ENCODE data around the gene TRIM14.
"Not testable (repeated sequence)": the region's sequence is repeated elsewhere in the genome, so short reads cannot be mapped to it uniquely, and the experiment has no call there.

TRIM14 gene

DNA sequence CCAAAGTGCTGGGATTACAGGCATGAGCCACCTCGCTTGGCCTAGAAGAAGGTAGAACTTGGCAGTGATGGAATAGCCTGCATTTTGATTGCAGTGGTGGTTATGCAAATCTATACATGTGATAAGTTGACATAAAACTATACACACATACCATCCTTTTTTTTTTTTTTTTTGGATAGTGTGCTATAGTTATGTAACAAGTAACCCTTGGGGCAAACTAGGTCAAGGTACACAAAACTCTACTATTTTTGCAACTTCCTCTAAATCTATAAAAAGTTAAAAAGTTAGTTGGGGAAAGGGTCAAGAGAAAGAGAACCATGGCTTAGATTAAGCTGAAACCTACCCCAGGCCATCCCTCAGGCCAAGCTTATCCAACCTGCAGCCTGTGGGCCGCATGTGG is 11.1 kb downstream of the TRIM14 start:
- peak; percentile 24 to 79 (median 46) for DNase-seq

- no peak for DNase-seq
Observed at GRCh38 chr9:98105006-98105405, 14.0 kb downstream of the TRIM14 start.

GRCh38 chr9:98104445-98104881 is 14.6 kb downstream of the TRIM14 start:
- peak; percentile 45 to 70 (median 60) for DNase-seq

GRCh38 chr9:98101868-98102273 is 17.2 kb downstream of the TRIM14 start:
- DNase-seq = peak in 3 of 4 experiments; percentile 26 to 64 (median 41)

DNA sequence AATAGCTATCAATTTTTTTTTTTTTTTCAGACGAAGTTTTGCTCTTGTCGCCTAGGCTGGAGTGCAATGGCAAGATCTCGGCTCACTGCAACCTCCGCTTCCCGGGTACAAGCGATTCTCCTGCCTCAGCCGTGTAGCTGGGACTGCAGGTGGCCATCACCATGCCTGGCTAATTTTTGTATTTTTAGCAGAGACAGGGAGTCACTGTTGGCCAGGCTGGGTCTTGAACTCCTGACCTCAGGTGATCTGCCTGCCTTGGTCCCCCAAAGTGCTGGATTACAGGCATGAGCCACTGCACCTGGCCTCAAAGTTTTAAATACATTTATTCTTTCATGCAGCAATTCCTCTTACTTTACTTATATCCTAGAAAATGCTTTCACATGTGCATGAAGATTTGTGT is 17.6 kb downstream of the TRIM14 start:
- no peak for DNase-seq

DNA sequence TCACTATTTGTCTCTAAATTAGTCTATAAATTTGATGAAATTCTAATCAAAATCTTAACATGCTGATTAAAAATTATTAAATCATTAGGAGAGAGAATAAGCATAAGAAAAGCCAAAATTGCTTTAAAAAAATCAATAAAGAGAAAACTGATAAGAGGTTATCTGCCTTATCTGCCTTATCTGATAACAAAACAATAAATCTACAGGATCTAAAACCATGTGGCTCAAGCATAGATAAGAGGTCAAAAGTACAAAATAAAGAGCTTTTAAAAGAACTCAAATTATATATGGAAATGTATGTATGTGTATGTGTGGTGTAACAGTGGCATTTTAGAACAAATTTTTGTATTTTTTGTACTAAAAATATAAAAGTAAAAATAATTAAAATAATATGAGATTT is 18.6 kb downstream of the TRIM14 start:
- DNase-seq = no peak

DNA sequence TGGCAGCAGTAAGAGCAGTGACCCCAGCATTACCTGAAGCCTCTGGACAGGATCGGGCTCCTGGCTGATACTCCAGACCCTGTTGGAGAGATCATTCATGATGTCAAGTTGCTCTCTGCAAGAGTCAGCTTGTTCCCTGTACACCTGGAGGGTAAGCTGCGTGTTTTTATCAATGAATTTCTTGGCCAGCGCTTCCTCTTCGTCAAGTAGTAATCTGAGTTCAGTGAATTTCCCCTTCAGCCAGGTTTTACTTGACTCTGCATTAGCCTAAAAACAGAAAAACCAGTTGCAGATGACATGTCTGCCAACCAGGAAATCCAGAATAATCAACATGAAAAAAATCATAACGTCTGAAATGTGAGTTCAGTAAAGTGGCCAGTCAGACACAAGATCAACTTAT is 19.1 kb downstream of the TRIM14 start:
- no peak for DNase-seq

DNA sequence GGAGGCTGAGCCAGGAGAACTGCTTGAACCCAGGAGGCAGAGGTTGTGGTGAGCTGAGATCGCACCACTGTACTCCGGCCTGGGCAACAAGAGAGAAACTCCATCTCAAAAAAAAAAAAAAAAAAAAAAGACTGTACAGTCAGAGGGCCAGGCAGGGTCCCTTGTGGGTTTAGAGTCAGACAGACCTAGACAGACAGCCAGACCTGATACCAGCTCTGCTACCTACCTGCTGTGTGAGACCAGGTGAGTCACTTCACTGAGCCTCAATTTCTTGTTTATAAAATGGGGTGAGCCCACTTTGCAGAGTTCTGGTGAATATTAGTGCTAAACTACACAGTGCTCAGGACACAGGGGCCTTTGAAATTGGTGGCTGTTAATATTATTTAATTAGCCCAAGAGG is 19.7 kb downstream of the TRIM14 start:
- no peak for DNase-seq

DNA sequence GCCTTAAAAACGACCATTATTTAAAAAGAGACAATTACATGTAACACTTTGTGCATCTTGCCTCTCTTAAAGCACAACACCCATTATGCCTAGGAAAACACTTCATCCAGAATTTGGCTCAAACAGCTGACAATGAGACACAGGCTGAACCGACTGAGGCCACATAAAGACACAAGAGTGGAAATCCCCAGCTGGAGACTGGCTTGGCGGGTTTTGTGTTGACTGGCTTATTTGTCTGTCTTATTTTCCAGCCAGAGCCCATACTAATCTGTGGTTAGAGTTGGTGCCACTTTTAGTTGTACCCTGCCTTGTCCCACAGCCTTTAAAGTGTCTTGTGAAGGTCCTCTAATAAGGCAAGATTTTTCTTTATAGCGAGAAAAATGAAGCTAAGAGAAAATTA is 21.2 kb downstream of the TRIM14 start:
- peak in 1 of 4 experiments; percentile 24 for DNase-seq

DNA sequence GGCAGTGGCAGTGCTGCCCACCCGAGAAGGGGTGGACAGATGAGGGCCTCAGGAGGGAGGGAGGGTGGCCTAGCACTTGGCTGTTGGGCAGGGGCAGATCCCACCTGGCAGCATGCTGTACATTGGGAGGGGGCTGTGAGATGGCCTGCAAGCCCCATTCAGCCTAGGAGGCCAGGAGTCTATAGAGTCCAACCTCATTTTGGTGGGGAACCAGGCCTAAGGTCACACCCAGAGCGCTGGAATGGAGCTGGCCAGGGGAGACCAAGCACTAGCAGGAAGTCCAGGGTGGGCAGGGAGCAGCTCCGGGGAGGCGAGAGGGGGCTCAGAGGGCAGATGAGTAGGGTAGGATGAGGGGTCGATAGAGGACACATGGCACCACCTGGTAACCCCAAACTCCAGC is 22.9 kb downstream of the TRIM14 start:
- no peak for DNase-seq

DNA sequence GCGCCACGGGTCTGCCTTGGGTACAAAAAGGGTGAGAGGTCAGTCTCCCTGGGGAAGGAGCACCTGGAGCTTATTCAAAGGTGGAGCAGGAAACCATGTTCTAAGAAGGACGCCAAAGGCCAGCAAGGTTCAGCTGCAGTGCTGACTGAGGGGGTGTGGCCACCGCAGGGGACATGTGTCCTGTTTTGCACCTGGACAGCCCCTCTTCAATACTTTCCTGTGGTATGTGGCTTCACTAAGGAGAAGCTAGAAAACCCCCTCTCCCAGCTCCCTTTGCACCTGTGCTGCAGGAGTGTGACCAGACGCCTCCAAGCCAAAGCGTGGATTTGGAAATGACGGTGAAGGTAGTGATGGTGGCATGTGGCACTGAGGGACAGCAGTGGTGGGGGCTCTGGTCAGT is 23.6 kb downstream of the TRIM14 start:
- DNase-seq = no peak

GRCh38 chr9:98094851-98095250 is 24.2 kb downstream of the TRIM14 start:
- no peak for DNase-seq

- no peak for DNase-seq
Observed at GRCh38 chr9:98094316-98094715, 24.7 kb downstream of the TRIM14 start.

DNA sequence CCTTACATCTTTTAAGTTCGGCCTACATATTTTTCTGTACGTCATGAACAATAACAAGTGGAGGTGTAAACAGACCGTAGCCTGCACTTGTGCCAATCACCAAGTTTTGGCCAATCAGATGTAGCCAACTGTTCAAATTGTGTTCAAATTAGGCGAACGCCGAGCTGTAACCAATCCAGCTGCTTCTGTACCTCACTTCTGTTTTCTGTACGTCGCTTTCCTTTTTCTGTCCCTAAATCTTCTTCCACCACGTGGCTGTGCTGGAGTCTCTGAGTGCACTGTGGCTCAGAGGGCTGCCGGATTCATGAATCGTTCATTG is 26.4 kb downstream of the TRIM14 start:
- no peak for DNase-seq

DNA sequence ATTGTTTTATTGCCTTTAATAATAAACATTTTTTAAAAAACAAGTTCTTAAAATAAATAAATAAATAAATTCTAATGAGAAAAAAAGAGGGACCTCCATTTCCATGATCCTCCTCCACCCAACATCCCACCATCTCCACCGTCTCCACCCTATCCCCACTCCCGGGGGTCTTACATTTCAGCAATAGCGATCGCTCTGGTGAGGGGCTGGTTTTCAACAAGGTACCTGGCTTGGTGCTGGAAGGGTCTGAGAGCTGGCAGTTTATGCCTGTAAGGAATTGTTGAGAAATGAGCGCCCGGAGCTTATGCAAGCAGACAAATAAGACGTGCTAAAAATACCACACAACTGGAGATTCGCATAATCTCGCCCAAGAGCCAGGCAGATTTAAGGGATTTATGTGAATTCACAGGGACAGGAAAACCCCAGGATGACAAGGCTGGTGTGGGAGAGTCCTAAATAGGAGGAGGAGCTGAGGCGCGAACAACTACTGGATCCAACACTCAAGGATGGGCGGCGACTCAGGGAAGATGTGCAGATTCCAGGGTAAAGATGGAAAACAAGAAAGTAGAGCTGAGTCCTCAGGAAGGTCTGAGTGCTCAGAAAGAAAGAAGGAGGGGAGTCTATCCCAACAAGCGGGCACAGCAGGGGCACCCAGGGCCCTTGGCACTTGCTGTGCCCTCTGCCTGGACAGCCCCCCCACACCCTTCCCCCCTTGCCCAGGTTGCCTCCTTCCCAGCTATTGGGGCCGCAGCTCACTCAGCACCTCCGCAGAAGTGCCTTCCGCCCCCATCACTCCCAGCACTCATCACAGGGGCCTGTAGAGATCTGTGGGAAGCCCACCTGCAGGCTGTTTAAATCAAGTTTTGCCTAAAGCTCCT is 27.0 kb downstream of the TRIM14 start:
- no peak for DNase-seq

DNA sequence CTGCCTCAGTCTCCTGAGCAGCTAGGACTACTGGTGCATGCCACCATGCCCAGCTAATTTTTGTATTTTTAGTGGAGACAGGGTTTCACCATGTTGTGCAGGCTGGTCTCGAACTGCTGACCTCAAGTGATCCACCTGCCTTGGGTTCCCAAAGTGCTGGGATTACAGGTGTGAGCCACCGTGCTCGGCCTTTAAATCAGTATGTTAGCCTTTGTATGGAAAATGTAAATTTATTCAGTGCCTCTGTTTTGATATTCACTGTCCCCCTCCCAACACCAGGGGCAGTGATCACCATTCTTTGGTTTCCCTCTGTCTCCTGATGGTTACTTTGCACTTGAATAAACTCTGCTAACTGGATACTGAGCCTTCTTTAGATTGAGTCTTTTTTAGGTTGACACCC is 28.3 kb downstream of the TRIM14 start:
- DNase-seq = not testable (repeated sequence)

DNA sequence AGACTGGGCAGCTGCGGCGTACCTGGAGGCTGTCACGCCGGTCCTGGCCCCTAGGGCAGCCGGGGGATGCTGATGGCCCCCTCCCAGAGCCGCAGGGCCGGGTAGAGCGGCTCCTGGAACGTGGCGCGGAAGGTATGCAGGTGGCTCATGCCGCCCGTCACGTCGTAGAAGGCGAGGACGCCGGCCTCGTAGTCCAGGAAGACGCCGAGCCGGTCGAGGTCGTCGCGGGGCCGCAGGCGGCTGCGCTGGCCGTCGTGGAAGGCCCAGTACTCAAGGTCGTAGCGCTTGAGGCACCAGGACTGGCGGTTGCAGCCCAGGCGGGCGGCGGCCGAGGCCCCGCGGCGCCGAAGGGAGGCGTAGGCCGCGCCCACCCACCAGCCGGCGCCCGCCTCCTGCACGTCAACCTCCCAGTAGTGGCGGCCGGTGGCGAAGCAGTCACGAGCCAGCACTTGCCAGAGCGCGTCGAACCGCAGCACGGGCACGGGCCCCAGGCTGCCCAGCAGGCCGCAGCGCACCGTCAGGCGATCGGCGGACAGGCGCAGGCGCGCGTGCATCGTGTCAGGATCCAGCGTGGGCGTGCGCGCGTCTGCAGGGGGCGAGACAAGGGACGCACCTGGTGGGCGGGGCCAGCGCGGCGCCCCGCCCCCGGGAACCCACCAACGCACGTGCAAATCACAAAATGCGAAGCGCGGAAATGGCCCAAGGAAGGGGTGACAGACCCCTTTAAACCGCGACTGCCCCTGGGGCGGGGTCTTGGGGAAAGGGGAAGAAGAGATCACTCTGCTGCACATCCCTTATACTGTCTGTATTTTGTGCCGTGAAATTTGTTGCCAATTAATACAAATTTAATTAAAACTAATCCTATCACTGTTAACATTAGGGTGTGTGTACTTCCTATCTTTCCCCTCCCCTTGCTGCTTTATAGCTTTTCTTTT is 31.3 kb downstream of the TRIM14 start:
- DNase-seq = peak; percentile 65 to 81 (median 70)

GRCh38 chr9:98086461-98086860 is 32.6 kb downstream of the TRIM14 start:
- DNase-seq = no peak

- peak in 2 of 4 experiments; percentile 16 to 18 for DNase-seq
Observed at GRCh38 chr9:98085944-98086343, 33.1 kb downstream of the TRIM14 start.

- DNase-seq = no peak
Observed at GRCh38 chr9:98085058-98085457, 34.0 kb downstream of the TRIM14 start.

DNA sequence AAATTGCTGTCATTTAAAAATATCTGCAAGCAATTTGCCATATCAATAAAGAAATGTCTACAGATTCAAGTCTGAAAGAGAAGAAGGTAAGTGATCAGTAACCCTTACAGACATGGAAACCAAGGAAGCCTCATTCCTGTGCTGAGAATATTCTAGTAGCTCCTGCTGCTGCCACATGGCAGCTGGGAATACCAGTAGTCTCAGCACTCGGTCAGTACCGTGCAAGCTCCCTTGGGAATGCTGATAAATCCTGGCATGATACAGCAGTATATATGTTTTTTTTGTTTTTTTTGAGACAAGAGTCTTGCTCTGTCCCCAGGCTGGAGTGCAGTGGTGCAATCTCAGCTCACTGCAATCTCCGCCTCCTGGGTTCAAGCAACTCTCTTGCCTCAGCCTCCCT is 34.6 kb downstream of the TRIM14 start:
- DNase-seq = no peak

DNA sequence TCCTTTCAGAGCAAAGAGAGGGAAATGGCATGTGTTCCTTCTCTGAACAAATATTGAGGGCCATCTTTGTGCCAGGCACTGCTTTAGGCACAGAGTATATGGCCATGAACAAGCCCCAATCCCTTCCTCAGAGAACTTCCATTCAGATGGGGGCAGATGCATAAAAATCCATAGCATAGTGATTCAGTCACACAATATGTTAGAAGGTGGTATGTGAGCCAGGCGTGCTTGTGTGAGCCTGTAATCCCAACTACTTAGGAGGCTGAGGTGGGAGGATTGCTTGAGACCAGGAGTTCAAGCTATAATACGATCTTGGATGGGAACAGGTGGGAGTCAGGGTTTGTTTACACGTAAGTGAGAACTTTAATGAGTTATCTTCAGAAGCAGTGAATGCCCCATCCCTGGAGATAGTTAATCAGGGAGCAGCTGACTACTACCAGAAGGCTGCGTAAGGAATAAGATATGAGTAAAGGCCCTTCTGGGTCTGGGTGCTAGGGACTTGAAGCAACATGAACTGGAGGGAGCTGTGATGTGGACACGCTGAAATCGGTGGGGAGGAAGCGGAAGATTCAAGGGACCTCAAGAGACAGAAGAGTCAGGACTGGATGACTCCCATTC is 35.3 kb downstream of the TRIM14 start:
- DNase-seq = no peak

DNA sequence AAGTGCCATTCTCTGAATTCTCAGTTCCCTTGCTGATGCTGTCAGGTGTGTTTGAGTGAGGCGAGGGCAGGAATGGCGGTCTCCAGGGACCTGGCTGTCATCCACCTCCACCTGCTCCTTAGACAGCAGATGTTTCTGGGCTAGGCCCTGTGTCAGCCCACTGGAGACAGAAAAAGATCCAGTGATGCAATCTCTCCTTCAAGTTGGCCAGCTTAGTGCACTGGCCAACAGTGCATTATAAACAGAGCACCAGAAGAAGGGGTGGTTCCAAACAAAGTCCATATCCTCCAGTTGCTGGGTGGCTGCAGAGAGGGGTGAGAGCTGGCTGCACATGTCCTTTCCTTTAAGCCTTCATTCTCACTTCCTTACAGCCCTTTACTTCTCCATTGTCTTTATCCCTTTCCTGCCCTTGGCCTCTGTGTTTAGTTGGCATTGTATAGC is 35.9 kb downstream of the TRIM14 start:
- DNase-seq = peak; percentile 51 to 71 (median 68)

Measured in suppressor macrophage (primary cell).